CD4-positive, CD25-positive, alpha-beta regulatory T cell (primary cell): ENCODE measurements around the gene NAA80. TPM values are rescaled to one million over a fixed set of nuclear protein-coding genes. Genes with fewer than 3 reads are reported as not detected.

ENCODE experiments used
- ATAC-seq, 2 donors: fragments of 150-1000 bp; cut with Tn5 transposase; one replicate each; pipeline ENCODE4 v1.10.0; 2021; ENCODE audit warnings: low read depth in 2 of 2, moderate number of reproducible peaks in 2 of 2, moderate library complexity in 1 of 2
- DNase-seq, 3 donors: peaks; one replicate each; pipeline versions ENCODE4 v3.0.0 to v3.0.0-alpha.2; 2012 to 2022; ENCODE audit warnings: mixed read lengths in 1 of 3
- H3K27ac ChIP-seq: one replicate; pipeline ENCODE4 v1.7.0; 2013; ENCODE audit warnings: mild to moderate bottlenecking, low read length; ENCODE audit not compliant: insufficient read depth, poor library complexity, severe bottlenecking
- H3K27me3 ChIP-seq: one replicate; pipeline ENCODE4 v1.7.0; 2013; ENCODE audit warnings: low read length; ENCODE audit not compliant: control insufficient read depth, insufficient read depth
- H3K36me3 ChIP-seq: one replicate; pipeline ENCODE4 v1.7.0; 2013; ENCODE audit warnings: mild to moderate bottlenecking, low read length, moderate library complexity; ENCODE audit not compliant: control insufficient read depth, insufficient read depth
- H3K4me1 ChIP-seq: 2 replicates; pipeline ENCODE4 v1.7.0; 2013; ENCODE audit warnings: mild to moderate bottlenecking, low read length; ENCODE audit not compliant: insufficient read depth, control insufficient read depth, poor library complexity, severe bottlenecking
- H3K4me3 ChIP-seq: one replicate; pipeline ENCODE4 v1.7.0; 2013; ENCODE audit warnings: low read depth, mild to moderate bottlenecking, low read length, moderate library complexity
- H3K9me3 ChIP-seq, 2 experiments: 1 replicate in 1 of 2; 2 replicates in 1 of 2; pipeline ENCODE4 v1.7.0; 2013; ENCODE audit warnings: low read length in 2 of 2, mild to moderate bottlenecking in 1 of 2, moderate library complexity in 1 of 2; ENCODE audit not compliant: control insufficient read depth in 2 of 2
- H3K27ac Mint-ChIP-seq, 3 donors: one replicate each; pipeline ENCODE4 v1.8.0; 2020 to 2022; ENCODE audit warnings: mild to moderate bottlenecking in 3 of 3, mixed read lengths in 3 of 3, moderate library complexity in 2 of 3
- H3K27me3 Mint-ChIP-seq: one replicate; pipeline ENCODE4 v1.8.0; 2022; ENCODE audit warnings: mild to moderate bottlenecking, mixed read lengths
- H3K36me3 Mint-ChIP-seq: one replicate; pipeline ENCODE4 v1.8.0; 2020; ENCODE audit warnings: mixed read lengths
- H3K4me1 Mint-ChIP-seq, 4 donors: one replicate each; pipeline ENCODE4 v1.8.0; 2020 to 2022; ENCODE audit warnings: mixed read lengths in 4 of 4, mild to moderate bottlenecking in 1 of 4
- H3K4me3 Mint-ChIP-seq, 4 donors: one replicate each; pipeline ENCODE4 v1.8.0; 2020 to 2022; ENCODE audit warnings: mild to moderate bottlenecking in 4 of 4, mixed read lengths in 4 of 4, moderate library complexity in 3 of 4
- H3K9me3 Mint-ChIP-seq, 7 donors: one replicate each; pipeline ENCODE4 v1.8.0; 2020 to 2022; ENCODE audit warnings: mixed read lengths in 7 of 7, mild to moderate bottlenecking in 3 of 7, moderate library complexity in 2 of 7
- polyA plus RNA-seq, 4 donors: library from polyadenylated mRNA; unstranded; fragments of 300-500 nt; fragmentation: Illumina TruSeq; gene quantifications; one replicate each; pipeline ENCODE4 v1.2.3, GENCODE V29; 2021
- total RNA-seq: library from RNA; stranded (reverse); gene quantifications from one replicate; pipeline ENCODE4 v1.2.3, GENCODE V29; 2022

NAA80 gene
- total and polyA plus RNA-seq, 5 donors from 2014 or later = 13.6 to 31.9 (median 15.1) TPM

DNA sequence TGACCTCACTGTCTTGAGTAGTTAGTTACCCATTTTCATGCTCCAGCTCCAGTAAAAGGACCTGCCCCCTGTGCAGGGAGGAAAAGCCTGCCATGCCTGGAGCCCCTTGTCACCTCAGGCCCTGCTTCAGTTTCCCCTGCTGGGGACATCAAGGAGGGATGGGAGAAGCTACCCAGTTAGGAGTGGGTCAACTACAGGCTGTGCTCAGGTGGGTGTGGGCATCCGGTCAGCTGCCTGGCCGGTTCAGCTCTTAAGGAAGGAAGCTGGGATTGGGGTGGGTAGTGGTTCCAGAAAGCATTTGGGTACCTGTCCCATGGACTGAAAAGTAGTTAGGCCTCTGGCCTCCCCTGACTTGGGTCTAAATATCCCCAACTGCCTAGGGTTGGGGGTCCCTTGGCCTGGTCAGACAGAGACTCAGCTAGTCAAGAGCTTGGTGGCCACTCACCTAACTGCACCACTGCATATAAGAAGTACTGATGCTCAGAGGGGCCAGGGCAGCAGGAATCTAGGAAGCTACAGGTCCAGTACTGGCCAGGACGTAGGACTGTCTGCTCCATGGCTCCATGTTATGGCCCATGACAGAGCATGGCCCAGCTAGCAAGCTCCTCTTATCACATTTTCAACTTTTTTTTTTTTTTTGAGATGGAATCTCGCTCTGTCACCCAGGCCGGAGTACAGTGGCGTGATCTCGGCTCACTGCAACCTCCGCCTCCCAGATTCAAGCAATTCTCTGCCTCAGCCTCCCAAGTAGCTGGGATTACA lies 19.8 kb downstream of the NAA80 start:
- DNase-seq = no peak

DNA sequence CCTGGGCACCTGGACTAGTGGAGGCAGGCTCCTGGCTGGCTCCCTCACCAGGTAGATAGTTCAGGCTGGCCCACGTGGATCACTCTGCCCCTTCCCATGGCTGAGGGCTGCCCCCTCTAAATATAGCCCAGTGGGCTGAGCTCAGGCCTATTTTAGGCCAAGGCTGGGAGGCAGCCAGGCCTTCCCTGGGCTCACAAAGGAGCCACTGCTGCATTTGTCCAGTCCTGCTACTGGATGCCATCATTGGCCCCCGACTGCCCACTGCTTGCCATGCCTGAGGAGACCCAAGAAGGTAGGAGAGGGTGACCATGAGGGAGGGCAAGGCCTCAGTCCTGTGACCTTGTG lies 20.4 kb downstream of the NAA80 start, which contains the start of gene LSMEM2:
Gene LSMEM2, plus strand, starts transcription at position 208 of the 345 bp plus-strand sequence. Its CDS starts 27 bp downstream, at position 235.
- Mint-ChIP-seq H3K36me3 (no peaks in the 10 kb centered on the region), H3K9me3 (no peaks in the 10 kb centered on the region), H3K27ac (no peak within 1 kb of the TSS), H3K4me3 (no peak within 1 kb of the TSS), H3K27me3 (peaks cover 37% of the 10 kb centered on the region), H3K4me1 (peaks cover 0 to 20% (median 7%) of the 10 kb centered on the region in 4 donors)
- Histone ChIP-seq H3K36me3 (no peaks in the 10 kb centered on the region), H3K27ac (no peak within 1 kb of the TSS), H3K4me3 (no peak within 1 kb of the TSS), H3K9me3 (no peaks in the 10 kb centered on the region), H3K27me3 (peaks cover 8% of the 10 kb centered on the region), H3K4me1 (peaks cover 22% of the 10 kb centered on the region)
- ATAC-seq (no peak), DNase-seq (no peak)

More for the DNA sequence above, 19.8 kb downstream of the NAA80 start:
- H3K4me3 Mint-ChIP-seq = no peak overlapping the region
- Histone ChIP-seq H3K4me3 (no peak overlapping the region), H3K27ac (no peak overlapping the region), H3K9me3 (no peaks in the 10 kb centered on the region), H3K36me3 (no peaks in the 10 kb centered on the region), H3K4me1 (peaks cover 16% of the 10 kb centered on the region), H3K27me3 (peaks cover 5% of the 10 kb centered on the region)
- H3K9me3 Mint-ChIP-seq = no peaks in the 10 kb centered on the region
- peaks cover 0 to 16% (median 2%) of the 10 kb centered on the region in 4 donors for H3K4me1 Mint-ChIP-seq
- H3K36me3 Mint-ChIP-seq = no peaks in the 10 kb centered on the region
- no peak overlapping the region for H3K27ac Mint-ChIP-seq
- H3K27me3 Mint-ChIP-seq = peaks cover 31% of the 10 kb centered on the region
- ATAC-seq = no peak

DNA sequence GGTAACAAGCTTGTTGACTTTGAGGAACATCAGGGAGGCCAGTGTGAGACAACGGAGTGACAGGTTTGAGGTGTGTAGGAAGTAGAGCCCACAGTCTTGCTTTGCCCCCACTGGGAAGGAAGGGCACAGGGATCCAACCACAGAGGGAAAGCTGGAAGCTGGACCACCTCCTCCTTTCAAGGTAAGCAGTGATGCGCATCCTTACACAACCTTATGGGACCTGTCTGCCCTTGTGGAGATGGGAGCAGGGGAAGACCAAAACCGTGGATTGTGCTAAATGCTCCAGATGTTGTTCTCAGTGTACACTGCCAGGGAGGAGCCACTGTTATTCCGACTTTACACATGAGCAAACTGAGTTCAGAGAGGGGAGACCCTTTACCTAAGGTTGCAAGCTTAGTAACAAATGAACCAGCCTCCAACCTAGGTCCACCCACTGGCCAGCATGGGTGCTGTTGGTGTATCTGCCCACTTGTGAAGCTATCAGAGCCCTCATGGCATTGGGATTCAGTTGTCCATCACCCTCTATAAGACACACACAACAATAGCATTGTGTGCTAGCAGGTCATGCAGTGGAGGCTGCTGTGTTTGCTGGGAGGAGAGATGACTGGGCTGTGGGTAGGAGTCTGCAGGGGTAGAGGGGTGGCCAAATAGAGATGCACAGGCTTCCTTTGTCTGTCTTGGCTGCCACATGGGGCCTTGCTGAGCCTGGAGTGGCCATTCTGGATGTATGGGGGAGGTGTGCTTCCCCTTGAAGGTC lies 20.9 kb downstream of the NAA80 start:
- H3K9me3 Mint-ChIP-seq = no peaks in the 10 kb centered on the region
- H3K4me3 Mint-ChIP-seq = no peak overlapping the region
- no peak for DNase-seq
- H3K36me3 ChIP-seq = no peaks in the 10 kb centered on the region
- ATAC-seq = no peak
- no peak overlapping the region for H3K4me3 ChIP-seq
- no peaks in the 10 kb centered on the region for H3K36me3 Mint-ChIP-seq
- no peaks in the 10 kb centered on the region for H3K9me3 ChIP-seq
- H3K27me3 Mint-ChIP-seq = peaks cover 38% of the 10 kb centered on the region
- no peak overlapping the region for H3K27ac ChIP-seq
- H3K4me1 ChIP-seq = peaks cover 25% of the 10 kb centered on the region
- H3K27me3 ChIP-seq = peaks cover 8% of the 10 kb centered on the region
- peaks cover 0 to 22% (median 7%) of the 10 kb centered on the region in 4 donors for H3K4me1 Mint-ChIP-seq
- no peak overlapping the region for H3K27ac Mint-ChIP-seq

DNA sequence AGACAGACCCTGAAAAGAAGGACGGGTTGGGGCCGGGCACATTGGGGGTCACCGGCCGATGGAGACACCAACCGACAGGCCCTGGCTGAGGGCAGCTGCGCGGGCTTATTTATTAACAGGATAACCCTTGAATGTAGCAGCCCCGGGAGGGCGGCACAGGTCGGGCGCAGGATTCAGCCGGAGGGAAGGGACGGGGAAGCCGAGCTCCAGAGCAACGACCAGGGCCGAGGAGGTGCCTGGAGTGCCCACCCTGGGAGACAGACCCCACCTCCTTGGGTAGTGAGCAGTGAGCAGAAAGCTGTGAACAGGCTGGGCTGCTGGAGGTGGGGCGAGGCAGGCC lies 22.5 kb downstream of the NAA80 start:
- no peaks in the 10 kb centered on the region for H3K36me3 ChIP-seq
- H3K4me3 Mint-ChIP-seq = no peak overlapping the region
- no peak overlapping the region for H3K27ac Mint-ChIP-seq
- DNase-seq = no peak
- H3K9me3 ChIP-seq = no peaks in the 10 kb centered on the region
- no peaks in the 10 kb centered on the region for H3K36me3 Mint-ChIP-seq
- H3K27ac ChIP-seq = no peak overlapping the region
- ATAC-seq = no peak
- H3K27me3 ChIP-seq = peaks cover 8% of the 10 kb centered on the region
- H3K4me1 ChIP-seq = peaks cover 29% of the 10 kb centered on the region
- peaks cover 49% of the 10 kb centered on the region for H3K27me3 Mint-ChIP-seq
- H3K9me3 Mint-ChIP-seq = peaks cover 0 to 2% (median 0%) of the 10 kb centered on the region in 7 donors
- H3K4me1 Mint-ChIP-seq = peaks cover 0 to 28% (median 12%) of the 10 kb centered on the region in 4 donors
- no peak overlapping the region for H3K4me3 ChIP-seq

DNA sequence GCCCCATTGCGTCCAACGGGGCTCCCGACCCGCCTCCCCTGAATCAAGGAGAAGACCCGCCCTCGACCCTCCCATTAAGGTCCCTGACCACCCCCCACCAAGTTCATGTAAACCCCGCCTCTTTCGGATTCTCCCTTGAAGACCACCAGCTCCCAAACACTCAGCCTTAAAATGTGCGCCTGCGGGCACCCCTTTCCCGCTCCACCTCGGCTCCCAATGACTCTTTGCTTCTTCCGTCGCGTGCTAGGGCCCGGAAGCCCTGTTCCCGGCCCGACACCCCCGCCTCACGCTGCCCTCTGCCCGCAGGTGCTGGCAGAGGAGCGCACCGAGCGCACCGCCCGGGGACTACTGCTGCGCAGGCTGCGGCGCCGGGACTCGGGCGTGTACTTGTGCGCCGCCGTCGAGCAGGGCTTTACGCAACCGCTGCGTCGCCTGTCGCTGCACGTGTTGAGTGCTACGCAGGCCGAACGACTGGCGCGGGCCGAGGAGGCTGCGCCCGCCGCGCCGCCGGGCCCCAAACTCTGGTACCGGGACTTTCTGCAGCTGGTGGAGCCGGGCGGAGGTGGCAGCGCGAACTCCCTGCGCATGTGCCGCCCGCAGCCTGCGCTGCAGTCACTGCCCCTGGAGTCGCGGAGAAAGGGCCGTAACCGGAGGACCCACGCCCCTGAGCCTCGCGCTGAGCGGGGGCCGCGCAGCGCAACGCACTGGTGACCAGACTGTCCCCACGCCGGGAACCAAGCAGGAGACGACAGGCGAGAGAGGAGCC lies 23.0 kb downstream of the NAA80 start:
- peaks cover 8% of the 10 kb centered on the region for H3K27me3 ChIP-seq
- H3K4me3 ChIP-seq = no peak overlapping the region
- no peak for ATAC-seq
- no peaks in the 10 kb centered on the region for H3K36me3 ChIP-seq
- H3K27ac ChIP-seq = no peak overlapping the region
- Mint-ChIP-seq H3K27me3 (peaks cover 55% of the 10 kb centered on the region), H3K36me3 (no peaks in the 10 kb centered on the region), H3K4me1 (peaks cover 0 to 28% (median 13%) of the 10 kb centered on the region in 4 donors), H3K27ac (no peak overlapping the region), H3K4me3 (peak overlapping the region in 3 of 4 donors; percentile 50 to 58 (median 53)), H3K9me3 (peaks cover 0 to 2% (median 0%) of the 10 kb centered on the region in 7 donors)
- DNase-seq = peak in 1 of 3 donors; percentile 55
- no peaks in the 10 kb centered on the region for H3K9me3 ChIP-seq
- H3K4me1 ChIP-seq = peaks cover 29% of the 10 kb centered on the region

DNA sequence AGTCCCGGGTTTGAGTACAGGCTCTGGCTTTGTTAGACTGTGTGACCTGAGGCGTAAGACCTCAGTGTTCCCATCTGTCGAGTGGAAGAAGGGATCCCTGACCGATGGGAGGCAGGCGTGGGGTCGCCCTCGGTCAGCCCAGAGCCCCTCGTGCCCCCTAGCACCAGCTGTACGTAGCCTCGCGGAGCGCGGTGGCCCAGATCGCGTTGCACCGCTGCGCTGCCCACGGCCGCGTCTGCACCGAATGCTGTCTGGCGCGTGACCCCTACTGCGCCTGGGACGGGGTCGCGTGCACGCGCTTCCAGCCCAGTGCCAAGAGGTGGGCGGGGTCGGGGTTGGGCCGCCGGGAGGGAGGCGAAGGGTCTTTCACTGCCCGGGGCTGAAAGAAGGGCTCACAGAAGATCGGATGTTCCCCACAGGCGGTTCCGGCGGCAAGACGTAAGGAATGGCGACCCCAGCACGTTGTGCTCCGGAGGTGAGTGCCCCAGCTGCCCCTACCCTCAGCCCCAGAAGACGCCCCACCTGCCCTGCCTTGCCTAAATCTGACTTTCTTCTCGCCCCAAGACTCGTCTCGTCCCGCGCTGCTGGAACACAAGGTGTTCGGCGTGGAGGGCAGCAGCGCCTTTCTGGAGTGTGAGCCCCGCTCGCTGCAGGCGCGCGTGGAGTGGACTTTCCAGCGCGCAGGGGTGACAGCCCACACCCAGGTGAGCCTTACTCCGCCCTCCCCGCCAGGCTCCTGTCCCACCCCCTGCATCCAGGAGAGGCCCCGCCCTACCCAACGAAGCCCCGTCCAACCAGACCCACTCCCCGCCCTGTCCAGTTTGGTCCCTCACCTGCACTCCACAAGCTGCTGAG lies 23.8 kb downstream of the NAA80 start:
- Mint-ChIP-seq H3K27me3 (peaks cover 55% of the 10 kb centered on the region), H3K36me3 (no peaks in the 10 kb centered on the region), H3K9me3 (peaks cover 0 to 2% (median 0%) of the 10 kb centered on the region in 7 donors), H3K4me1 (peaks cover 0 to 28% (median 13%) of the 10 kb centered on the region in 4 donors), H3K27ac (no peak overlapping the region), H3K4me3 (peak overlapping the region in 3 of 4 donors; percentile 53 to 91 (median 61))
- DNase-seq (no peak), ATAC-seq (no peak)
- Histone ChIP-seq H3K27ac (no peak overlapping the region), H3K4me3 (no peak overlapping the region), H3K9me3 (no peaks in the 10 kb centered on the region), H3K36me3 (no peaks in the 10 kb centered on the region), H3K4me1 (peaks cover 29% of the 10 kb centered on the region), H3K27me3 (peaks cover 8% of the 10 kb centered on the region)
